Measurements from ENCODE around the gene SLC15A3. TPM values are rescaled to one million over a fixed set of nuclear protein-coding genes. Genes with fewer than 3 reads are reported as not detected.

Gene SLC15A3
- total and polyA plus RNA-seq, 2 experiments from 2014 or later: 14.2 to 15.8 TPM

DNA sequence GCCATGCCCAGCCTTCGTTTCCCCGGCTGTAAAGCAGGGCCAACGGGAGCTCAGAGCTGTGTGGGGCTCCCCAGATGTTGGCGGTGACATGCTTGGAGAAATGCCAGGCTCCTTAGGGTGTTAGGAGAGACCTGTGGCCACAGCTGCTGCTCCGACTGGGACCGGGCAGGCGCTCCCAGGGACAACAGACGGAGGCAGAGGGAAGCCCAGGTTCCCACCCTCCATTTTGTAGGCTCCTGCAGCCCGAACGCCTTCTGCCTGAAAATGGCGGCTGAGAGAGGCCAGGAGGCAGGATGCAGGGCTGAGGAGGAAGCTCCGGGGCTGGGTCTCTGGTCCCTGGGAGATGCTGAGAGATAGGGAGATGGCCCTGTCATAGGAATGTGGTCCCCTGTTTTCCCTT is 29.5 kb upstream of the SLC15A3 start:
- Histone ChIP-seq H3K4me3 (no peak overlapping the region), H3K4me2 (no peak overlapping the region), H3K79me2 (replicated peaks; ENCODE audit: insufficient read depth) (no peaks in the 10 kb centered on the region), H3K36me3 (ENCODE audit: insufficient read depth) (no peaks in the 10 kb centered on the region), H2AFZ (peak overlapping the region; percentile 43; the same call in 1 of the 2 replicates), H3K27me3 (ENCODE audit: insufficient read depth) (no peaks in the 10 kb centered on the region), H4K20me1 (replicated peaks; ENCODE audit: insufficient read depth) (no peaks in the 10 kb centered on the region), H3K9me2 (ENCODE audit: insufficient read depth) (no peaks in the 10 kb centered on the region), H3K27ac (ENCODE audit: low read depth) (no peak overlapping the region), H3K4me1 (ENCODE audit: insufficient read depth) (no peaks in the 10 kb centered on the region), H3F3A (replicated peaks; ENCODE audit: low read depth) (no peaks in the 10 kb centered on the region)
- ATAC-seq (no peak), DNase-seq (ENCODE audit: low spot score) (no peak)
- TF ChIP-seq, protein P1, sequence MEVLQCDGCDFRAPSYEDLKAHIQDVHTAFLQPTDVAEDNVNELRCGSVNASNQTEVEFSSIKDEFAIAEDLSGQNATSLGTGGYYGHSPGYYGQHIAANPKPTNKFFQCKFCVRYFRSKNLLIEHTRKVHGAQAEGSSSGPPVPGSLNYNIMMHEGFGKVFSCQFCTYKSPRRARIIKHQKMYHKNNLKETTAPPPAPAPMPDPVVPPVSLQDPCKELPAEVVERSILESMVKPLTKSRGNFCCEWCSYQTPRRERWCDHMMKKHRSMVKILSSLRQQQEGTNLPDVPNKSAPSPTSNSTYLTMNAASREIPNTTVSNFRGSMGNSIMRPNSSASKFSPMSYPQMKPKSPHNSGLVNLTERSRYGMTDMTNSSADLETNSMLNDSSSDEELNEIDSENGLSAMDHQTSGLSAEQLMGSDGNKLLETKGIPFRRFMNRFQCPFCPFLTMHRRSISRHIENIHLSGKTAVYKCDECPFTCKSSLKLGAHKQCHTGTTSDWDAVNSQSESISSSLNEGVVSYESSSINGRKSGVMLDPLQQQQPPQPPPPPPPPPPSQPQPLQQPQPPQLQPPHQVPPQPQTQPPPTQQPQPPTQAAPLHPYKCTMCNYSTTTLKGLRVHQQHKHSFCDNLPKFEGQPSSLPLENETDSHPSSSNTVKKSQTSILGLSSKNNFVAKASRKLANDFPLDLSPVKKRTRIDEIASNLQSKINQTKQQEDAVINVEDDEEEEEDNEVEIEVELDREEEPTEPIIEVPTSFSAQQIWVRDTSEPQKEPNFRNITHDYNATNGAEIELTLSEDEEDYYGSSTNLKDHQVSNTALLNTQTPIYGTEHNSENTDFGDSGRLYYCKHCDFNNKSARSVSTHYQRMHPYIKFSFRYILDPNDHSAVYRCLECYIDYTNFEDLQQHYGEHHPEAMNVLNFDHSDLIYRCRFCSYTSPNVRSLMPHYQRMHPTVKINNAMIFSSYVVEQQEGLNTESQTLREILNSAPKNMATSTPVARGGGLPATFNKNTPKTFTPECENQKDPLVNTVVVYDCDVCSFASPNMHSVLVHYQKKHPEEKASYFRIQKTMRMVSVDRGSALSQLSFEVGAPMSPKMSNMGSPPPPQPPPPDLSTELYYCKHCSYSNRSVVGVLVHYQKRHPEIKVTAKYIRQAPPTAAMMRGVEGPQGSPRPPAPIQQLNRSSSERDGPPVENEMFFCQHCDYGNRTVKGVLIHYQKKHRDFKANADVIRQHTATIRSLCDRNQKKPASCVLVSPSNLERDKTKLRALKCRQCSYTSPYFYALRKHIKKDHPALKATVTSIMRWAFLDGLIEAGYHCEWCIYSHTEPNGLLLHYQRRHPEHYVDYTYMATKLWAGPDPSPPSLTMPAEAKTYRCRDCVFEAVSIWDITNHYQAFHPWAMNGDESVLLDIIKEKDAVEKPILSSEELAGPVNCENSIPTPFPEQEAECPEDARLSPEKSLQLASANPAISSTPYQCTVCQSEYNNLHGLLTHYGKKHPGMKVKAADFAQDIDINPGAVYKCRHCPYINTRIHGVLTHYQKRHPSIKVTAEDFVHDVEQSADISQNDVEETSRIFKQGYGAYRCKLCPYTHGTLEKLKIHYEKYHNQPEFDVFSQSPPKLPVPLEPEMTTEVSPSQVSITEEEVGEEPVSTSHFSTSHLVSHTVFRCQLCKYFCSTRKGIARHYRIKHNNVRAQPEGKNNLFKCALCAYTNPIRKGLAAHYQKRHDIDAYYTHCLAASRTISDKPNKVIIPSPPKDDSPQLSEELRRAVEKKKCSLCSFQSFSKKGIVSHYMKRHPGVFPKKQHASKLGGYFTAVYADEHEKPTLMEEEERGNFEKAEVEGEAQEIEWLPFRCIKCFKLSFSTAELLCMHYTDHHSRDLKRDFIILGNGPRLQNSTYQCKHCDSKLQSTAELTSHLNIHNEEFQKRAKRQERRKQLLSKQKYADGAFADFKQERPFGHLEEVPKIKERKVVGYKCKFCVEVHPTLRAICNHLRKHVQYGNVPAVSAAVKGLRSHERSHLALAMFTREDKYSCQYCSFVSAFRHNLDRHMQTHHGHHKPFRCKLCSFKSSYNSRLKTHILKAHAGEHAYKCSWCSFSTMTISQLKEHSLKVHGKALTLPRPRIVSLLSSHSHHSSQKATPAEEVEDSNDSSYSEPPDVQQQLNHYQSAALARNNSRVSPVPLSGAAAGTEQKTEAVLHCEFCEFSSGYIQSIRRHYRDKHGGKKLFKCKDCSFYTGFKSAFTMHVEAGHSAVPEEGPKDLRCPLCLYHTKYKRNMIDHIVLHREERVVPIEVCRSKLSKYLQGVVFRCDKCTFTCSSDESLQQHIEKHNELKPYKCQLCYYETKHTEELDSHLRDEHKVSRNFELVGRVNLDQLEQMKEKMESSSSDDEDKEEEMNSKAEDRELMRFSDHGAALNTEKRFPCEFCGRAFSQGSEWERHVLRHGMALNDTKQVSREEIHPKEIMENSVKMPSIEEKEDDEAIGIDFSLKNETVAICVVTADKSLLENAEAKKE (CRISPR knock-in tag; IDR thresholded peaks at IDR 0.05): no peak
- TF ChIP-seq STAT1 (IDR thresholded peaks at IDR 0.05; ENCODE audit: unreplicated experiment) (no peak), EZH2phosphoT487 (IDR thresholded peaks at IDR 0.05; ENCODE audit: unreplicated experiment) (no peak), POLR2AphosphoS5 (IDR thresholded peaks at IDR 0.05; ENCODE audit: low read depth) (no peak), CREB1 (CRISPR knock-in tag; IDR thresholded peaks at IDR 0.05; ENCODE audit: low read depth) (no peak), ZNF331 (CRISPR knock-in tag; IDR thresholded peaks at IDR 0.05; ENCODE audit: low read depth) (no peak)
- TF ChIP-seq, protein P2, sequence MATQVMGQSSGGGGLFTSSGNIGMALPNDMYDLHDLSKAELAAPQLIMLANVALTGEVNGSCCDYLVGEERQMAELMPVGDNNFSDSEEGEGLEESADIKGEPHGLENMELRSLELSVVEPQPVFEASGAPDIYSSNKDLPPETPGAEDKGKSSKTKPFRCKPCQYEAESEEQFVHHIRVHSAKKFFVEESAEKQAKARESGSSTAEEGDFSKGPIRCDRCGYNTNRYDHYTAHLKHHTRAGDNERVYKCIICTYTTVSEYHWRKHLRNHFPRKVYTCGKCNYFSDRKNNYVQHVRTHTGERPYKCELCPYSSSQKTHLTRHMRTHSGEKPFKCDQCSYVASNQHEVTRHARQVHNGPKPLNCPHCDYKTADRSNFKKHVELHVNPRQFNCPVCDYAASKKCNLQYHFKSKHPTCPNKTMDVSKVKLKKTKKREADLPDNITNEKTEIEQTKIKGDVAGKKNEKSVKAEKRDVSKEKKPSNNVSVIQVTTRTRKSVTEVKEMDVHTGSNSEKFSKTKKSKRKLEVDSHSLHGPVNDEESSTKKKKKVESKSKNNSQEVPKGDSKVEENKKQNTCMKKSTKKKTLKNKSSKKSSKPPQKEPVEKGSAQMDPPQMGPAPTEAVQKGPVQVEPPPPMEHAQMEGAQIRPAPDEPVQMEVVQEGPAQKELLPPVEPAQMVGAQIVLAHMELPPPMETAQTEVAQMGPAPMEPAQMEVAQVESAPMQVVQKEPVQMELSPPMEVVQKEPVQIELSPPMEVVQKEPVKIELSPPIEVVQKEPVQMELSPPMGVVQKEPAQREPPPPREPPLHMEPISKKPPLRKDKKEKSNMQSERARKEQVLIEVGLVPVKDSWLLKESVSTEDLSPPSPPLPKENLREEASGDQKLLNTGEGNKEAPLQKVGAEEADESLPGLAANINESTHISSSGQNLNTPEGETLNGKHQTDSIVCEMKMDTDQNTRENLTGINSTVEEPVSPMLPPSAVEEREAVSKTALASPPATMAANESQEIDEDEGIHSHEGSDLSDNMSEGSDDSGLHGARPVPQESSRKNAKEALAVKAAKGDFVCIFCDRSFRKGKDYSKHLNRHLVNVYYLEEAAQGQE (IDR thresholded peaks at IDR 0.05; ENCODE audit: unreplicated experiment): no peak
- peaks cover 5% of the 10 kb centered on the region for H3K27me3 Mint-ChIP-seq (ENCODE audit: insufficient read depth, low read depth, poor library complexity)
- H3K4me3 Mint-ChIP-seq: no peak overlapping the region
- H3K36me3 Mint-ChIP-seq (ENCODE audit: low read depth): no peaks in the 10 kb centered on the region
- H3K27ac Mint-ChIP-seq: no peak overlapping the region
- no peaks in the 10 kb centered on the region for H3K4me1 Mint-ChIP-seq
- H3K9me3 Mint-ChIP-seq: no peaks in the 10 kb centered on the region
